HCEC 1CT (cell line): ENCODE measurements around the gene TCTN1.
"Not testable (repeated sequence)": the region's sequence is repeated elsewhere in the genome, so short reads cannot be mapped to it uniquely, and the experiment has no call there.

ENCODE experiments used
- DNase-seq: peaks from one replicate; pipeline ENCODE4 v3.0.0-alpha.2; 2017

TCTN1 gene

GRCh38 chr12:110640275-110641025 is 26.5 kb downstream of the TCTN1 start:
- no peak for DNase-seq

DNA sequence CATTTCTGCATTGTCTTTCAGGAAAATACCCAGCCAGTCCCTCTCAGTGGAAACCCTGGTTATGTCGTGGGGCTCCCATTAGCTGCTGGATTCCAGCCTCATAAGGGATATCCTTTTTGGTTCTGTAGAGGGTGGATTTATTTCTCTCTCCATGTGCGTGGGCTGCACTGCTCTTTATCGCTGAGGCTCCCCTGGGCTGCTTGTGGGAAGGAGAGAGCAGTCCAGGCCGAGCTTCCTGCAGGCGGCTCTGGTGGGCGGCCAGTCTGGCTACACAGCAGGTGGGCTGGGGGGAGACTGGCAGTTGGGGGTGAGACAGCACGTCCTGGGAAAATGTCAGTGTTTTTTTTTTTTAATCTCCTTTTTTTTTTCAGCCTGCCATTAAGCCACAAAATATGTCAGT is 27.6 kb downstream of the TCTN1 start:
- DNase-seq = no peak

GRCh38 chr12:110647631-110648040 is 33.7 kb downstream of the TCTN1 start:
- no peak for DNase-seq

- DNase-seq = no peak
Measured at GRCh38 chr12:110649341-110649847, 35.5 kb downstream of the TCTN1 start.

GRCh38 chr12:110654238-110654637 is 40.3 kb downstream of the TCTN1 start:
- DNase-seq = not testable (repeated sequence)

- no peak for DNase-seq
Measured at GRCh38 chr12:110656071-110656655, 42.2 kb downstream of the TCTN1 start.

GRCh38 chr12:110657747-110658146 is 43.8 kb downstream of the TCTN1 start:
- DNase-seq = no peak

DNA sequence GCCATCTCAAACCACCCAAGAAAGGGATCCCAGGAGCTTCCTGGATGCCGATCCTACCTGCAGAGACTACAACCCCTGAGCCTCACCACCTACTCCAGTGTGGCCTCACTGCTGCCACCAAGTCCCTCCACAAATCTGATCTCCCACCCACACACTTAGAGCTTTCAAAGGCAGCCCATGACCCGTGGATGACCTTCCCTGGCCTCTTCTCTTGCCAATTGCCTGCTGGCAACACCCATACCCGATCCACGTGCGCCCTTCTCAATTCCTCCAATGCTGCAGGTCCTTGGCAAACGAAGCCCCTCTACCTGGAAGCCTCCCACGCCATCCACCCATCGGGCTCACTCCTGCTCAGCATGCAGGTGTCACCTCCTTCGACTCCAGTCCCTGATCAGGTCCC is 44.3 kb downstream of the TCTN1 start:
- no peak for DNase-seq

DNA sequence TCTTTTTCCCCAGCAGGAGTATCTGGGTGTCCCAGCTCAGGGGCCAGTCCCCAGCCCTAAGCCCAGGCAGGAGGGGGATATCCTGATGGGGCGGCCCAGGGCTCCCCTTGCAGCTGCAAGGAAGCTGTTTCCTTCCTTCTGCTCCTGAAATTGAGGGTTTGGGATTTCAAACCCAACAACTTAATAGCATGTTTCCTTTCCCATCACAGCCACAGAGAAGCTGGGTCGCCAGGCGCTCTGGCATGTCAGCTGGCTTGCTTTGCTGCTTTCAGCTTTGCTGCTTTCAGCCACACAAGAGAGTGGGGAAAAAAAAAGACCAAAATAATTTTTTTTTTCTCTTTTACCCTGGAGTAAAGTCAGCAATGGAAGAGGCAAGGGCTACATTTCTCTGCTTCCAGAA is 44.9 kb downstream of the TCTN1 start:
- no peak for DNase-seq

DNA sequence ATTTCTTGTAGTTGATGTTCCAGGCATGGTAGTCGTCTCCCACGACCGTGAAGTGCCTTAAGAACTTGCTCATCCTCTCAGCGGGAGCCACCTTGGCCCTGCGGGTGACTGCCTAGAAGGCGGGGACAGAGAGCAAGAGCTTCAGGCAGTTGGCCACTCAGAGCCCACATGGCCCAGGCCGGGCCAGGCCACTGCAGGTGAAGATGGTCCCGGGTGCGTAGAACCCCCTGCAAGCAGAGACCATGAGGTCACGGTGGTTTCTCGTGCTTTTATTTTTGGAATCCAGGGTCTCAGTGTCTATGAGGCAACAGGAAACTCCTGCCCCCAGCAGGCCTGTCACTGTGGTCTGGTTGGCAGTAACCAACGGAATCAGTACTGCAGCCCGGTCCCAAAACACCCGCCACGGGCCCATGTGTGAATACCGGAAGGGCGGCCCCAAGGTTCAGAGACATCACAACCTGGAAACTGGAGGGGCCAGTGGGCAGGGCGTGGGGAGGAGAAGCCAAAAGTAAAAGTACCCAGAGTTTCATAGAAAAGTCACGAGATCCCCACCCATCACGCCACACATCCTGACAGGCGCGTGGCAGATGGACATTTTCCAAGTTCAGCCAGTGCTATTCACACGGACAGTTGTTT is 47.5 kb downstream of the TCTN1 start:
- DNase-seq = no peak

GRCh38 chr12:110666892-110667291 is 53.0 kb downstream of the TCTN1 start:
- DNase-seq = no peak

DNA sequence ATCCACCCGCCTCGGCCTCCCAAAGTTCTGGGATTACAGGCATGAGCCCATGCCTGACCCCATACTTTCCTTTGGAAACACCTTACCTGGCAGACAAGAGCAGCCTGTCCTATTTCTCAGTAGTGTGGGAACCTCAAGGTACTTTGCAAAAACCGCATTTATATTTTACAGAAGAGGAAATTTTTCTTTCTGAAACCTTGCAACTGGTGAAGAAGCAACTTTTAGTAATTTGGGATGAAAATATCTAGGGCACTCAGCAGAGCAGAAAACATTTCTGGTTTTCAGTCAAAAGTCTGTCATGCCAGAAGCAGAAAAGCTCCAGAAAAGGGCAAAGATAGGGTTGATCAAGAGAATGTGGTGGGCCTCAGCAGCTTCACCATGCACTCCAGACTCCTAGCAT is 53.7 kb downstream of the TCTN1 start:
- DNase-seq = no peak

GRCh38 chr12:110668480-110669192 is 54.7 kb downstream of the TCTN1 start:
- DNase-seq = no peak

DNA sequence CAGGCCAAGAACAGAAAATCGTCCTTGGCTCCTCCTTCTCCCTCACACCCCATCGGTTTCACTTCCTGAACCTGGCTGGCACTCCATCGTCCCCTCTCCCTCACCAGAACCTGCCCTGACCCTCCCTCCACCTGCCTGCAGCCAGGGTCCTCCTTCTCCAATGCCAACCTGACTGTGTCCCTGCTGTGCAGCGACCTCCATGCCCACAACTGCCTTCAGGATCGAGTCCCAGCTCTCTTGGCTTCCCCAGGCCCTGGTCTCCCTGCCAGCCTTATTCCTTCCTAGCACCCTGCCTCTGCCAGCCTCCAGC is 55.2 kb downstream of the TCTN1 start:
- DNase-seq = no peak

GRCh38 chr12:110670161-110670701 is 56.3 kb downstream of the TCTN1 start:
- DNase-seq = no peak

- no peak for DNase-seq
Measured at GRCh38 chr12:110676171-110676570, 62.2 kb downstream of the TCTN1 start.

- DNase-seq = no peak
Measured at GRCh38 chr12:110677206-110677911, 63.4 kb downstream of the TCTN1 start.

DNA sequence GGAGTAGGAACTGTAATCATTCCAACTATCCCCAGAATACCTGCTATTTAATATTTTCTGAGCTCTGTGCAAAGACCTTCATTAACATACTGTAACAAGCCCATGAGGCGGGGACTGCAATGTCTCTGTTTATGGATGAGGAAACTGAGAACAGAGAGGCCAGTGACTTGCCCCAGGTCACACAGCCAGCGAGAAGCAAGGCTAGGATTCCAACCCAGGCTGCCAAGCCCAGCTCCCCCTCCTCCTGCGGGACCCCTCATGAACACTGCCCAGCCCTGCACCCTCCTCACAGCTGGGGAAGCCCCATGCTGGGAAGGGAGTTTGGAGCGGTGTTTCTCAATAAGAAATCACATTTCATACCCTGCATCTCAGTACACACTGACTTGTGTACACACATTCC is 64.1 kb downstream of the TCTN1 start:
- DNase-seq = no peak

DNA sequence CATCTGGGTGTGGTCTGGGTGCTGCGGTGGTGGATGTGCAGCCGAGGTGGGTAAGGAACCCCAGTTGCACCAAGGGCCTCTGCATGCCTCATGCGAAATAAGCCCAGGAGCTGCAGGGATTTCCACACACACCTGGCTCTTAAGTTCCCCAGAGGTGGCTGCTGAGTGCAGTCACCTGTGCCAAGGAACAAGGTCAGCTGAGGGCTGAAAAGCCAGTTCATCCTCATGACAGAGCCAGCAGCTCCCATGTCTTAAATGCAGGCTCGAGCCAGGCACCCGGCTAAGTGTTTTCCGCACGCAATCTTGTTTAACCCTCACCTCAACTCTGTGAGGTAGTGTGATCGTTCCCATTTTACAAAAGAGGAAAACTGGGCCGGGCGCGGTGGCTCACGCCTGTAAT is 65.3 kb downstream of the TCTN1 start:
- no peak for DNase-seq

DNA sequence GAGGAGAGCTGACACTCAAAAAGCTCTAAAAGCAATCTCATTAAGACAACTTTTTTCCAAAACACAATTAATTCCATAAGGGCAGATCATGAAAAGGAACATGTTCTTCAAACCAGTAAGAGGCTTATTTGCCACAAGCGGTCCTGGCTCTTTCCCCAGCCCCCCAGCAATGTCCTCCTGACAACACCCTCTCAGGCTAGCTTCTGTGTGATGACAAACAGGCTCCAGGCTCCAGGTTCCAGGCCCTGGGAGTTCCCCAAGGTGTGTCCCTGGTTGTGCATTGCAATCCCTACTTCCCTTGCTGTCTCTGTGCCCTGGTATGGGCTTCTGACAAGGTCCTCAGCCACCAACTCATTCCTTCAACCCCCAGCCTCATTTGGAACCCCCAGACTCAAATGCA is 66.1 kb downstream of the TCTN1 start:
- no peak for DNase-seq

DNA sequence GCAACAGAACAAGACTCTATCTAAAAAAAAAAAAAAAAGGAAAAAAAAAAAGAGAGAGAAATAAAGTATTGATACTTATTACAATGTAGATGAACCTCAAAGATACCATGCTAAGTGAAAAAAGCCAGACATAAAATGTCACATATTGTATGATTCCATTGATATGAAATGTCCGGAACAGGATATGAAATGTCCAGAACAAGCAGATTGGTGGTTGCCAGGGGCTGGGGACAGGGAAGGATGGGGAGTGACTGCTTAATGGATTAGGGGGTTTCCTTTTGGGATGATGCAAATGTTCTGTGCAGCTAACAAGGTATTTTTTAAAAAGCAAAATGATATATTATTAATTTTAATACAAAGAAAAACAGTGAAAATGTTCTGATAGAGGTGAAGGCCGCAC is 70.0 kb downstream of the TCTN1 start:
- DNase-seq = no peak

DNA sequence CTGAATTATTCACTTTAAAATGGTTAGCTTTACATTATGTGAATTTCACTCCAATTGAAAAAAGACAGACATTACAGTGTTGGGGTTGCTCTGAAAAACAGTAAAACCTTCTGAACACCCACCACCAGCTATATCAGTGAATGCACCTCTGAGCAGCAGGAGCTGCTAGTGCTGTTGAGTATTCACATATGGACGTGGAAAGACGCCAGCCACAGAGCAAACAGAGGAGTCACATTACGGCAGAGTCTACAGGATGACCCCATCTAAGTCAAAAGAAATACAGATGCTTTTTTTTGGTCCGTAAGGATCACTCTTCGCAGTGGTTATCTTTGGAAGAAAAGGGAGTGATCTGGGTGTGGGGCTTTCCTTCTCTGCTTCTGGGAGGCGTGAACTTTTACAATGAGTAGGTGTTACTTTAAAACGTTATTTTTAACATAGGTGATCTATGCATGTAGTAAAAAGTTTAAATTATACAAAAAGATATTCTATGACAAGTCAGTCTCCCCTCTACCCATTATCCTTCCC is 70.4 kb downstream of the TCTN1 start:
- DNase-seq = no peak
